SU-DHL-6 (cell line): ENCODE measurements around the gene FGF10.

Source experiments
- EZH2phosphoT487 ChIP-seq: fragments of 200-600 bp; sonication (generic), shearing (Covaris generic); conservative IDR thresholded peaks from 2 replicates; pipeline ENCODE4 v1.6.1; 2018; ENCODE audit warnings: mild to moderate bottlenecking, antibody characterized with exemption, low read length, moderate library complexity, mixed read lengths
- TF ChIP-seq, protein P1 (sequence below): fragments of 200-600 bp; sonication (generic); IDR thresholded peaks from one replicate; pipeline ENCODE4 v1.5.1; 2017; ENCODE audit warnings: antibody characterized with exemption, mild to moderate bottlenecking, low read length, moderate library complexity; ENCODE audit not compliant: insufficient read depth, poor library complexity, severe bottlenecking

DNA sequence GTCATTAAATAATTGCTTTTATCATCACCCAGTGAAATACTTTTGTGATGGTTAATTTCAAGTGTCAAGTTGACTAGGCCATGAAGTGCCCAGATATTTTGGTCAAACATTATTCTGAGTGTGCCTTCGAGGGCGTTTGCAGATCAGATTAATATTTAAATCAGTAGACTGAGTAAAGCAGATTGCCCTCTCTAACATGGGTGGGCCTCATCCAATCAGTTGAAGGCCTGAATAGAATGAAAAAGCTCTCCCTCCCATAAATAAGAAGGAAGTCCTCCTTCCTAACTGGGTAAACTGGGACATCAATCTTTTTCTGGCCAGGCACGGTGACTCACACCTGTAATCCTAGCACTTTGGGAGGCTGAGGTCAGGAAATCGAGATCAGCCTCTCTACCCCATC lies 12.4 kb upstream of the FGF10 start:
- TF ChIP-seq, protein P1, sequence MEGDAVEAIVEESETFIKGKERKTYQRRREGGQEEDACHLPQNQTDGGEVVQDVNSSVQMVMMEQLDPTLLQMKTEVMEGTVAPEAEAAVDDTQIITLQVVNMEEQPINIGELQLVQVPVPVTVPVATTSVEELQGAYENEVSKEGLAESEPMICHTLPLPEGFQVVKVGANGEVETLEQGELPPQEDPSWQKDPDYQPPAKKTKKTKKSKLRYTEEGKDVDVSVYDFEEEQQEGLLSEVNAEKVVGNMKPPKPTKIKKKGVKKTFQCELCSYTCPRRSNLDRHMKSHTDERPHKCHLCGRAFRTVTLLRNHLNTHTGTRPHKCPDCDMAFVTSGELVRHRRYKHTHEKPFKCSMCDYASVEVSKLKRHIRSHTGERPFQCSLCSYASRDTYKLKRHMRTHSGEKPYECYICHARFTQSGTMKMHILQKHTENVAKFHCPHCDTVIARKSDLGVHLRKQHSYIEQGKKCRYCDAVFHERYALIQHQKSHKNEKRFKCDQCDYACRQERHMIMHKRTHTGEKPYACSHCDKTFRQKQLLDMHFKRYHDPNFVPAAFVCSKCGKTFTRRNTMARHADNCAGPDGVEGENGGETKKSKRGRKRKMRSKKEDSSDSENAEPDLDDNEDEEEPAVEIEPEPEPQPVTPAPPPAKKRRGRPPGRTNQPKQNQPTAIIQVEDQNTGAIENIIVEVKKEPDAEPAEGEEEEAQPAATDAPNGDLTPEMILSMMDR: no peak
- TF ChIP-seq EZH2phosphoT487: no peak
